AG09319 (cell line): ENCODE measurements around the gene CYP4F2.
A peak's percentile ranks its signal among the peaks of the same experiment; 100 is the strongest.
"Not testable (repeated sequence)": the region's sequence is repeated elsewhere in the genome, so short reads cannot be mapped to it uniquely, and the experiment has no call there.

Experiments
- DNase-seq: peaks from one replicate; pipeline ENCODE4 v3.0.0-alpha.2; 2010; ENCODE audit warnings: low read depth; ENCODE audit errors: extremely low read depth
- TF ChIP-seq, protein P1 (sequence below): IDR thresholded peaks from 2 replicates; pipeline ENCODE4 v1.5.1; 2011; ENCODE audit warnings: low read depth, mild to moderate bottlenecking, inconsistent platforms, low read length, moderate library complexity

Gene CYP4F2

DNA sequence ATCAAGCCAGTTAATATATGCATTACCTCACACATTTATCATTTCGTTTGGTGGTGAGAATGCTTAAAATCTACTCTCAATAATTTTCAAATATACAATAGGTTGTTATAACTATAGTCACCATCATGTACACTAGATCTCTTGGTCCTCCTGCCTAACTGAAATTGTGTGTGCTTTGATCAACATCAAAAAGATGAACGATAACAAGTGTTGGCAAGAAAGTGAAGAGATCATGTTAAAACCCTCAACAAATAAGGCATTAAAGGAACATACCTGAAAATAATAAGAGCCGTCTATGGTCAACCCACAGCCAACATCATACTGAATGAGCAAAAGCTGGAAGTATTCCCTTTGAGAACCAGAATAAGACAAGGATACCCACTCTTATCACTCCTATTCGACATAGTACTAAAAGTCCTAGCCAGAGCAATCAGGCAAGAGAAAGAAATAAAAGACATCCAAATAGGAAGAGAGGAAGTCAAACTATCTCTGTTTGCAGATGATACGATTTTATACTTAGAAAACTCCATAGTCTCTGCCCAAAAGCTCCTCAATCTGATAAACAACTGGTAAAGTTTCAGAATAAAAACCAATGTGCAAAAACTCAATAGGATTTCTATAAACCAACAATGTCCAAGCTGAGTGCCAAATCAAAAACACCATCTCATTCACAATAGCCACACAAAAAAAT, 54.5 kb downstream of the CYP4F2 start:
- TF ChIP-seq, protein P1, sequence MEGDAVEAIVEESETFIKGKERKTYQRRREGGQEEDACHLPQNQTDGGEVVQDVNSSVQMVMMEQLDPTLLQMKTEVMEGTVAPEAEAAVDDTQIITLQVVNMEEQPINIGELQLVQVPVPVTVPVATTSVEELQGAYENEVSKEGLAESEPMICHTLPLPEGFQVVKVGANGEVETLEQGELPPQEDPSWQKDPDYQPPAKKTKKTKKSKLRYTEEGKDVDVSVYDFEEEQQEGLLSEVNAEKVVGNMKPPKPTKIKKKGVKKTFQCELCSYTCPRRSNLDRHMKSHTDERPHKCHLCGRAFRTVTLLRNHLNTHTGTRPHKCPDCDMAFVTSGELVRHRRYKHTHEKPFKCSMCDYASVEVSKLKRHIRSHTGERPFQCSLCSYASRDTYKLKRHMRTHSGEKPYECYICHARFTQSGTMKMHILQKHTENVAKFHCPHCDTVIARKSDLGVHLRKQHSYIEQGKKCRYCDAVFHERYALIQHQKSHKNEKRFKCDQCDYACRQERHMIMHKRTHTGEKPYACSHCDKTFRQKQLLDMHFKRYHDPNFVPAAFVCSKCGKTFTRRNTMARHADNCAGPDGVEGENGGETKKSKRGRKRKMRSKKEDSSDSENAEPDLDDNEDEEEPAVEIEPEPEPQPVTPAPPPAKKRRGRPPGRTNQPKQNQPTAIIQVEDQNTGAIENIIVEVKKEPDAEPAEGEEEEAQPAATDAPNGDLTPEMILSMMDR: no peak

DNA sequence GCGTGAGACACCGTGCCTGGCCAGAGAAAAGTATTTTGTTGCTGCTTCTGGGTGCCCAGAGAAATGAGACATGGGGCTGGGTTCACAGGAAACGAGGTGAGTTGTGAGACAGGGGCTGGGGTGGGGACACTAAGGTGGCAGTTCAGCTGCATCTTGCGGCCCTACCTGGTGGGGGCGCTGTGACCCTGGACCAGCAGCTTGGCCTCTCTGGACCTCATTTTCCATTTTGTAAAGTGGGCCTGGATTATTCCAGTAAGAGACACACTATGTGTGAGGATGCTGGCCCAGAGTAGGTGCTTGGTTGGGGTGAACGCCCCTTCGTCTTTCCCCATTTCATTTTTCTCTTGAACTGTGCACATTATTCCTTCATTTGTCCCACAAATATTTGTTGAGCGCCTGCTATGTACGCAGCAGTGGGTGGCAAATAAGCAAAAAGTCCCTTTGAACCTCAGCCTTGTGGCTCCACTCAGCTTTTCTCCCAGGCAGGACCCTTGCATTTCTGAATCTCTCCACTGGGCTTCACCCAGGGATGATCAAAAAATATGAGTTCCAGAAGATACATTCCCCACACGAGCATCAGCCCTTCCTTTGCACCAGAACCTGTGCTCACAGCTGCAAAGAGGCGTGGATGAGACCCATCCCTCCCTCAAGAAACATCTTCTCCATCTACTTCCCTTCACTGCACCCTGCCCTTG, 55.9 kb downstream of the CYP4F2 start:
- TF ChIP-seq, protein P1: no peak
- DNase-seq: no peak

More for the DNA sequence above, 54.5 kb downstream of the CYP4F2 start:
- DNase-seq: no peak

DNA sequence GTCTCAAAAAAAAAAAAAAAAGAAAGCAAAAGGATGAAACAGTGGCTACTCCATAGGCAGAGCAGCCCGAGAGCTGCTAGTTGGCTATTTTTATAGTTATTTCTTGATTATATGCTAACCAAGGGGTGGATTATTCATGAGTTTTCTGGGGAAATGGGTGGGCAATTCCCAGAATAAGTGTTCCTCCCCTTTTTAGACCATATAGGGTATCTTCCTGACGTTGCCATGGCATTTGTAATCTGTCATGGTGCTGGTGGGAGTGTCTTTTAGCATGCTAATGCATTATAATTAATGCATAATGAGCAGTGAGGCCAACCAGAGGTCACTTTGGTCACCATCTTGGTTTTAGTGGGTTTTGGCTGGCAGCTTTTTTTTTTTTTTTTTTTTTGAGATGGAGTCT, 57.0 kb downstream of the CYP4F2 start:
- TF ChIP-seq, protein P1: no peak
- DNase-seq: no peak

DNA sequence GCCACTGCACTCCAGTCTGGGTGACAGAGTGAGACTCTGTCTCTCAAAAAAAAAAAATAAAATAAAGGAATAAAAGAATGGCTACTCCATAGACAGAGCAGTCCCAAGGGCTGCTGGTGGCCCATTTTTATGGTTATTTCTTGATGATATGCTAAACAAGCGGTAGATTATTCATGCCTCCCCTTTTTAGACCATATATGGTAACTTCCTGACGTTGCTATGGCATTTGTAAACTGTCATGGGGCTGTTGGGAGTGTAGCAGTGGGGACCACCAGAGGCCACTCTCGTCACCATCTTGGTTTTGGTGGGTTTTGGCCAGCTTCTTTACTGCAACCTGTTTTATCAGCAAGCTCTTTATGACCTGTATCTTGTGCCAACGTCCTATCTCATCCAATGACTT, 58.0 kb downstream of the CYP4F2 start:
- DNase-seq: not testable (repeated sequence)

DNA sequence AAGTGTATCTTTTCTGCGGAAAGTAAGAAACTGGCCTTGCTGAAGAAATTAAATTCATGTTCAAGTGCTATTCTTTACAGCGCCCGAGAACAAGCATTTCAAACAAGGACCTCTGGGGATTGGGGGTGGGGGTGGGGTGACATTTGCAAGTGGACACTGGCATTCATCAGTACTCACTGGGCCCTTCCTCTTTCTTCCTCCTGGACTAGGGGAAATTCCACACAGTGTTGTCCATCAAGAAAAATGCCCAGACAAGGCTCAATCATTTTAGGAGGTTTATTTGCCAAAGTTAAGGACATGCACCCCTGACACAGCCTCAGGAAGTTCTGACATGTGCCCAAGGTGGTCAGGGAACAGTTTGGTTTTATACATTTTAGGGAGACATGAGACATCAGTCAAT, 59.5 kb downstream of the CYP4F2 start:
- no peak for DNase-seq
- TF ChIP-seq, protein P1: no peak

DNA sequence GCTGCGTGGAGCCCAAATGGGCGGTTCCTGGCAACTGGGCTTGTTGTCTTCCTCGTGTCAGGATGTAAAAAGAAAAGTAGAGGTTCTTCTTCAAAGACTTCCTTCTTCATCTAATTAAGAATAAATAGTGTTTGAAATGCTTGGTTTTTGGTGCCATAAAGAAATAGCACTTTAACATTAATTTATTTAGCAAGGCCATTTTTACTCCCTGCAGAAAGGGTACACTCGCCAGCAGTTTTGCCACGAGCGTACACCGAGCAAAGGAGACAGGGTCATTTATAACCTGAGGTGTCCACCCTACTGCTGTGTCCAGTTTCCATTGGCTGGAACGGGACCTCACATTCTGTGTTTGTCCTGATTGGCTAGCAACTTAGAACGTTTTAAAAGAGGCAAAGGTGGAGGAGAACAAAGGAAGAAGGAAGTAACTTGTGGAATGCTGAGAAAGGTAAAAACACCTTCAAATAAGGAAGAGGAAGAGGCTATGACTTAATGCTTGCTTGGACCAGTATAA, 60.6 kb downstream of the CYP4F2 start:
- TF ChIP-seq, protein P1: no peak

DNA sequence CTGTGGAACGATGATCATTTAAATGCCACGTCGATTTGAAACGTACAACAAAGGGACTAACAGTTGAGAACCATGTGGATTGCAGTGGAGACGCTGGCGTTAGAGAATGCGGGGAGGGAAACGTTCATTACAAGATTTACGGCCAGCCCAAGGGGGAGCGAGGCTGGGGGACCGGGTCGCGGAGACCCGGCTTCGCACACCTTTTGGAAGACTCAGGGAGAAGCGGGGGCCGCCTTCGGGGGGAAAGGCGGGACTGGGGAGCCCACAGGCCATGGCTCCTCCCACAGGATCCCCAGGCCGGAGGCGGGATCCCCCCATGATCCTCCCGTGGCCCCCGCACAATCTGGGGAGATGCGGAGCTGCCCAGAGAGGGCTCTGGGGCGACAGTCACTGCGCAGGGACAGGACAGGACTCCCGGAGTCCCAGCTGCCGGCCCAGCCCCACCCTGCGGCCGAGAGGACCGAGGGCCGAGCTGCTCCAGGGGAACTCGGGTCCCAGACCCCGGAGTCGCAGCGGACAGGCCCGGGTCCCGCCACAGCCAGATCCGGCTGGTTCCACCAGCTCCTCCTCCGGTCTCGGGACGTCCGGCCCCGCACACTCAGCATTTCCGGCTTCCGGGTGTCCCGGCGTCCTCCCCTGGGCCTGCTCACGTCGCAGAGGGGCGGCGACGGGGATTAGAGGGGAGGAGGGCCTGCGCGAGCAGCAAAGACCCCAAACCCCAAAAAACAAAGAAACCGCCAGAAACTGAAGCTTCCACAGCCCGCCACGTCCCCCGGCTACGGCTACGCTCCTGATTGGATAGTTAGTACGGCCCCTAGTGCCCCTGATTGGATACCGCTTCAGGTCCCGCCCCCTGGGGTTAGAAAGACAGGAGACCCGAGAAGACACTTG, 61.3 kb downstream of the CYP4F2 start:
- TF ChIP-seq, protein P1: no peak
- peak; percentile 85 for DNase-seq

More for the DNA sequence above, 60.6 kb downstream of the CYP4F2 start:
- no peak for DNase-seq

DNA sequence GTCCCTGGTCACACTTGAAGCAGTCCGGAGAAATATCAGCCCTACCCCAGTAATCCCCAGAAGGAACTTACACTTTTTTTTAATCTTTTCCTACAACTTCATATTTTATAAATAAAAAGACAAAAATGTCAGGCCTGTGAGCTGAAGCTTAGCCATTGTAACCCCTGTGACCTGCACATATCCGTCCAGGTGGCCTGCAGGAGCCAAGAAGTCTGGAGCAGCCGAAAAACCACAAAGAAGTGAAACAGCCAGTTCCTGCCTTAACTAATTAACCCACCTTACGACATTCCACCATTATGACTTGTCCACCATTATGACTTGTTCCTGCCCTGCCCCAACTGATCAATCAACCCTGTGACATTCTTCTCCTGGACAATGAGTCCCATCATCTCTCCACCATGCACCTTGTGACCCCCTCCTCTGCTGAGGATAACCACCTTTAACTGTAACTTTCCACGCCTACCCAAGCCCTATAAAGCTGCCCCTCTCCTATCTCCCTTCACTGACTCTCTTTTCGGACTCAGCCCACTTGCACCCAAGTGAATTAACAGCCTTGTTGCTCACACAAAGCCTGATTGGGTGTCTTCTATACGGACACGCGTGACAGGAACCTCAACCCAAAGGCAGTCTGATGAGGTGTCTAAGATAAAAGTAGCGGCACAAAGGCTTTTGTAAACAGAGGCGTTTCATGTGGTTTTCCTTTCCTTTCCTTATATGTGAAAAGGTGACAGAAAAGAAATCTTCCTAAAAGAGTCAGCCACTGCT, 62.1 kb downstream of the CYP4F2 start:
- DNase-seq: not testable (repeated sequence)

DNA sequence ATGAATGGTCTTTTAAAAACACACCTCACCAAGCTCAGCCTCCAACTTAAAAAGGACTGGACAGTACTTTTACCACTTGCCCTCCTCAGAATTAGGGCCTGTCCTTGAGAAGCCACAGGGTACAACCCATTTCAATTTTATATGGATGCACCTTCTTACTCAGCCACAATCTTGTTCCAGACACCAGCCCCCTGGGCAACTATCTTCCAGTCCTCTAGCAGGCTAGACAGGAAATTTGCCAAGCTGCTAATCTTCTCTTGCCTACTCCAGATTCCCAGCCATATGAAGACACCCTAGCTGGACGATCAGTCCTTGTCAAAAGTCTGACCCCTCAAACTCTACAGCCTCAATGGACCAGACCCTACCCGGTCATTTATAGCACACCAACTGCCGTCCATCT, 63.6 kb downstream of the CYP4F2 start:
- not testable (repeated sequence) for DNase-seq
